Heart right ventricle (tissue), 16 donors: ENCODE results near the gene ZDHHC21. TPM values are rescaled to one million over a fixed set of nuclear protein-coding genes. Genes with fewer than 3 reads are reported as not detected.

Experiments used
- ATAC-seq, 8 donors: fragments of 200-7000 bp; cut with Tn5 transposase; one replicate each; pipeline ENCODE4 v1.9.1; 2020; ENCODE audit warnings: mild to moderate bottlenecking in 8 of 8, moderate library complexity in 8 of 8, moderate number of reproducible peaks in 1 of 8
- DNase-seq, 2 donors: peaks; one replicate each; pipeline ENCODE4 v3.0.0-alpha.2; 2020
- H3K27ac ChIP-seq, 10 donors: fragments of 200-600 bp; sonication (generic) in 2 of 10; one replicate each; pipeline versions ENCODE4 v1.5.0 to v1.8.0; 2020 to 2022; ENCODE audit warnings: mild to moderate bottlenecking in 3 of 10
- H3K27me3 ChIP-seq, 7 donors: fragments of 200-600 bp; one replicate each; pipeline ENCODE4 v1.8.0; 2021 to 2022; ENCODE audit warnings: mild to moderate bottlenecking in 2 of 7
- H3K36me3 ChIP-seq, 9 donors: fragments of 200-600 bp; sonication (generic) in 1 of 9; one replicate each; pipeline versions ENCODE4 v1.5.0 to v1.8.0; 2020 to 2022; ENCODE audit warnings: mild to moderate bottlenecking in 2 of 9
- H3K4me1 ChIP-seq, 9 donors: fragments of 200-600 bp; sonication (generic) in 1 of 9; one replicate each; pipeline versions ENCODE4 v1.5.0 to v1.8.0; 2020 to 2022; ENCODE audit warnings: mild to moderate bottlenecking in 4 of 9
- H3K4me3 ChIP-seq, 10 donors: fragments of 200-600 bp; sonication (generic) in 2 of 10; one replicate each; pipeline versions ENCODE4 v1.5.0 to v1.8.0; 2020 to 2022; ENCODE audit warnings: mild to moderate bottlenecking in 7 of 10, moderate library complexity in 2 of 10
- H3K9me3 ChIP-seq, 11 donors: fragments of 200-600 bp in 10 of 11; sonication (generic) in 2 of 11; one replicate each; pipeline versions ENCODE4 v1.5.0 to v1.8.0; 2013 to 2022; ENCODE audit warnings: mild to moderate bottlenecking in 2 of 11, control low read depth in 1 of 11, moderate library complexity in 1 of 11
- WGBS, 2 donors: extraction: QIAGEN DNeasy Blood & Tissue Kit; methylation state at CpG; one replicate each; pipeline ENCODE4 v1.1.7; 2013; ENCODE audit warnings: inconsistent platforms in 1 of 2; 5-methylcytosine and 5-hydroxymethylcytosine counted together
- intact Hi-C, 10 donors: fragments of 100-400 bp; cut with DNase I; formaldehyde crosslinking; loops; one replicate each; pipeline versions ENCODE4 v1.11.1 to v1.14.2; 2022
- polyA plus RNA-seq, 2 donors: library from polyadenylated mRNA; stranded (reverse); fragments of 200-250 nt; gene quantifications; one replicate each; pipeline ENCODE4 v1.2.3, GENCODE V29; 2013
- total RNA-seq, 10 donors: library from RNA; stranded (reverse); fragmentation: NEBNext Ultra II Directional in 3 of 10; extraction: Animal tissue kit (Norgen Biotek cat#: 25700) in 3 of 10; gene quantifications; one replicate each; pipeline versions ENCODE4 v1.2.1 to v1.2.4, GENCODE V29; 2021 to 2023
- TF ChIP-seq, protein P1 (sequence below), 9 donors: fragments of 200-600 bp; sonication (generic) in 2 of 9; IDR thresholded peaks; one replicate each; pipeline versions ENCODE4 v1.5.0 to v1.8.0; 2021 to 2022; ENCODE audit warnings: antibody characterized with exemption in 9 of 9, mild to moderate bottlenecking in 5 of 9, moderate library complexity in 1 of 9
- donor health status: Arrhythmogenic right ventricular cardiomyopathy.
- donor health status: ischemic (EF 13 %, LVEDD 7.1; RV severe dilation, severe dysfunction).
- donor health status: healthy with polysubstance abuse.
- donor health status: DM: no; HTN: yes; CAD: no.
- donor health status: DM: no; HTN: no; CAD: no.
- donor health status: ischemic (EF 25% LVEDD 6.9; RV normal size, moderate dysfunction).
- donor health status: ischemic (EF 25% LVEDD 5.7; RV mildly dilated, moderate dysfunction).
- donor health status: healthy.
- donor health status: DM: yes; HTN: yes; CAD: no.
- donor health status: Ischemic cardiomyopathy.
- donor health status: ischemic (EF 35%, LVEDD 5.7; RV mildly dilated, moderate dysfunction).
- donor health status: nonischemic (EF 11% LVEDD 7.7; RV severe dilation, severe dysfunction).
- donor health status: DM: yes; HTN: yes; CAD: no.
- donor health status: PGD.
- donor health status: ischemic (EF 29% LVEDD 5.4; RV normal size, mild dysfunction).
- donor health status: nonischemic (EF 23%, LVEDD 6.1; RV moderate dilation, normal function).

Gene ZDHHC21
- total and polyA plus RNA-seq, 12 donors, result 1.9 to 8.4 (median 7.2) TPM

DNA sequence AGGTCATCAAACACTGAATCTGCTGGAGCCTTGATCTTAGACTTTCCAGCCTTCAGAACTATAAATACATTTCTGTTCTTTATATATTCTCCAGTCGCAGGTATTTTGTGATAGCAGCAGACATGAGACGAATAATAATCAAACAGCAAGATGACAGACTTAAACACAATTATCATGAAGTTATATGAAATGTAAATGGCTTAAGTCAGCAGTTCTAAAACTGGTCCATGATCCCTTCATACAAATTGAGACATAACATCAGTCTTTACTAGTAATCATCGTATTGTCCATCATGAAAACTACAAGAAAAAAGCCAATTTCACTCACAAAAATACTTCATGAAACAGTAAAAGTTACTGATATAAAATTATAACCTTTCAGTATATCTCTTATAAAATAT lies 101.8 kb downstream of the ZDHHC21 start:
- TF ChIP-seq, protein P1, sequence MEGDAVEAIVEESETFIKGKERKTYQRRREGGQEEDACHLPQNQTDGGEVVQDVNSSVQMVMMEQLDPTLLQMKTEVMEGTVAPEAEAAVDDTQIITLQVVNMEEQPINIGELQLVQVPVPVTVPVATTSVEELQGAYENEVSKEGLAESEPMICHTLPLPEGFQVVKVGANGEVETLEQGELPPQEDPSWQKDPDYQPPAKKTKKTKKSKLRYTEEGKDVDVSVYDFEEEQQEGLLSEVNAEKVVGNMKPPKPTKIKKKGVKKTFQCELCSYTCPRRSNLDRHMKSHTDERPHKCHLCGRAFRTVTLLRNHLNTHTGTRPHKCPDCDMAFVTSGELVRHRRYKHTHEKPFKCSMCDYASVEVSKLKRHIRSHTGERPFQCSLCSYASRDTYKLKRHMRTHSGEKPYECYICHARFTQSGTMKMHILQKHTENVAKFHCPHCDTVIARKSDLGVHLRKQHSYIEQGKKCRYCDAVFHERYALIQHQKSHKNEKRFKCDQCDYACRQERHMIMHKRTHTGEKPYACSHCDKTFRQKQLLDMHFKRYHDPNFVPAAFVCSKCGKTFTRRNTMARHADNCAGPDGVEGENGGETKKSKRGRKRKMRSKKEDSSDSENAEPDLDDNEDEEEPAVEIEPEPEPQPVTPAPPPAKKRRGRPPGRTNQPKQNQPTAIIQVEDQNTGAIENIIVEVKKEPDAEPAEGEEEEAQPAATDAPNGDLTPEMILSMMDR (IDR thresholded peaks at IDR 0.05), result no peak
- WGBS, 2 donors, result 70 to 76% methylated on average over 3 of the region's 3 CpGs
- Histone ChIP-seq H3K27me3 (no peaks in the 10 kb centered on the region), H3K9me3 (peaks cover 0 to 21% (median 0%) of the 10 kb centered on the region in 11 donors), H3K4me3 (no peak overlapping the region), H3K36me3 (peaks cover 0 to 25% (median 5%) of the 10 kb centered on the region in 9 donors), H3K27ac (no peak overlapping the region), H3K4me1 (no peaks in the 10 kb centered on the region)
- ATAC-seq, result no peak
- intact Hi-C loops, result no loop called here
- DNase-seq, result no peak

DNA sequence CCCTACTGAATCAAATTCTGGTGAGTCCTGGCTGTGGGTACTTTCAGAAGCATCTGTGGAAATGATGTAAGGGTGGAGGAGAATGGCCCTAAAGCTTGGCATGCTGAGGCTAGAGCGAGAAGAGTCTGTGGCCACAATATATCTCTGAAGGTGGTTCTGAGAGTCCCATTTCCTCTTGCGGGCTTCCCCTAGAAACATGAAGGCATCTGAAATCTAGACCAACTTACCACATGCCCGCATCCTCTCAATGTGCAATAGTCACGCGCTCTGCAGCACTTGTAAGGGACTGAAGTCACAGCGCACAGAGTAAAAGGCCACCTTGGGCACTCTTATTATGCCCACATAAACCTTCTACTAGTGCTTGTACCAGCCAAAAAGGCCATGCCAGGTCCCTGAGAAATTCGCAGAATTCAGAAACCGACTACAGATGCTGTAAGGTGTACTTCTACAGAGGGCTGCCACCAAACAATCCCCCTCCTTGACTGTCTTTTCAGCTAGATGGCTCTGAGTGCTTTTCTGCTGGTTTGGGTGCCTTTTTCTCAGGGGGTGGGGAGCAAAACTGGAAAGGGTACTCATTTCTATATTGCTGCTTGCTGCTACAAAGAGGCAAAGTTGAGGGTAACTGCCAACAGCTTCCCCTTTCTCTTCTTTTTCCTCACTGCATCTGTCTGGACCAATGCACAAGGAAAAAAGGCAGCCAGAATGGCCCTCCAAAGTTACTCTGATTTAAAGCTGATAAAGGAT lies 107.3 kb downstream of the ZDHHC21 start:
- intact Hi-C loops, result no loop called here
- no peak for DNase-seq
- H3K9me3 ChIP-seq, result peaks cover 0 to 16% (median 0%) of the 10 kb centered on the region in 11 donors
- no peak overlapping the region for H3K27ac ChIP-seq
- H3K4me3 ChIP-seq, result no peak overlapping the region
- no peaks in the 10 kb centered on the region for H3K27me3 ChIP-seq
- peaks cover 0 to 7% (median 0%) of the 10 kb centered on the region in 9 donors for H3K36me3 ChIP-seq
- ATAC-seq, result peak in 1 of 8 donors; percentile 30
- no peaks in the 10 kb centered on the region for H3K4me1 ChIP-seq
- TF ChIP-seq, protein P1 (IDR thresholded peaks at IDR 0.05), result no peak
- 79 to 96% methylated on average over 8 of the region's 8 CpGs for WGBS, 2 donors

DNA sequence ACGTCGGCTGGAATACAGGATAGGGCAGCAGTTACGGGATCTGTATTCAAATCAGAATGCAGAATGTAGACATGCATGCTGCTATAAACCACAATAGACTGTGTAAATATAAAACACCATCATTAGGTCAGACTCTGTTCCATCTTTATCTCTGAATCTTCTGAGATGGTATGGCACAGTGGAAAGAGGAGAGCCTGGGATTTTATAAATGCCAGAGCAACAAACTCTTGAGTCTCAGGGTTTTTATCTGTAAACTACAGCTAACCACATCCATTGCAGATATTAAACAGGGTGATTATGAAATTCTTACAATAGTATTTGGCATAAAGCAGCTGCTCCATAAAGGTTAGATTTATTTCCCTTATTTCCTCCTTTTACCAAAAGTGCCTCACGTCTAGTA lies 108.7 kb downstream of the ZDHHC21 start:
- 84 to 91% methylated on average over 4 of the region's 4 CpGs for WGBS, 2 donors
- intact Hi-C loops, result no loop called here
- no peak overlapping the region for H3K27ac ChIP-seq
- no peaks in the 10 kb centered on the region for H3K4me1 ChIP-seq
- DNase-seq (no peak), ATAC-seq (no peak)
- TF ChIP-seq, protein P1 (IDR thresholded peaks at IDR 0.05), result no peak
- H3K36me3 ChIP-seq, result peaks cover 0 to 7% (median 0%) of the 10 kb centered on the region in 9 donors
- H3K4me3 ChIP-seq, result no peak overlapping the region
- peaks cover 0 to 16% (median 0%) of the 10 kb centered on the region in 11 donors for H3K9me3 ChIP-seq
- H3K27me3 ChIP-seq, result no peaks in the 10 kb centered on the region

DNA sequence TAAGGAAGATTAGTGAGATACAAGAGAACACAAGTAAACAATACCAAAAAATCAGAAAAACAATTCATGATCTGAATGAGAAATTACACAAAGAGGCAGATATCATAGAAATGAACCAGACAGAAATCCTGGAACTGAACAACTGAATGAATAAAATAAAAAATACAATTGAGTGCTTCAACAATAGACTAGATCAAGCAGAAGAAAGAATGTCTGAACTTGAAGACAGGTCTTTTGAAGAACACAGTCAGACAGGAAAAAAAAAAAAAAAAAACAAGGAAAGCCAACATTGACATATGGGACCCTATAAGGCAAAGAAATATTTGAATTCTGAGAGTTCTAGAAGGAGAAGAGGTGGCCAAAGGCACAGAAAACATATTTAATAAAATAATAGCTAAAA lies 115.2 kb downstream of the ZDHHC21 start:
- ATAC-seq (no peak), DNase-seq (no peak)
- Histone ChIP-seq H3K4me3 (no peak overlapping the region), H3K27me3 (no peaks in the 10 kb centered on the region), H3K9me3 (peaks cover 0 to 29% (median 3%) of the 10 kb centered on the region in 11 donors), H3K36me3 (no peaks in the 10 kb centered on the region), H3K4me1 (no peaks in the 10 kb centered on the region), H3K27ac (no peak overlapping the region)
- TF ChIP-seq, protein P1 (IDR thresholded peaks at IDR 0.05), result no peak
- intact Hi-C loops, result no loop called here
